ENCODE results near the gene KCNJ13.

KCNJ13 gene

GRCh38 chr2:232791518-232791917, 15.2 kb upstream of the KCNJ13 start:
- peaks cover 70% of the 10 kb centered on the region for H3K36me3 ChIP-seq (ENCODE audit: insufficient read depth, low read length)

GRCh38 chr2:232789082-232789481, 12.7 kb upstream of the KCNJ13 start:
- Histone ChIP-seq H3K4me1 (ENCODE audit: insufficient read depth, low read length) (no peaks in the 10 kb centered on the region), H3K27ac (ENCODE audit: low read depth, low read length) (no peak overlapping the region), H3K9ac (ENCODE audit: low read length) (no peak overlapping the region), H3K27me3 (ENCODE audit: control insufficient read depth in 1 of 2, insufficient read depth in 2 of 2, low read length in 2 of 2) (no peaks in the 10 kb centered on the region), H3K9me3 (ENCODE audit: low read length) (no peaks in the 10 kb centered on the region), H3K4me3 (ENCODE audit: low read depth in 1 of 2, low read length in 2 of 2) (no peak overlapping the region), H3K36me3 (ENCODE audit: insufficient read depth, low read length) (peaks cover 48% of the 10 kb centered on the region)

More at GRCh38 chr2:232791518-232791917, 15.2 kb upstream of the KCNJ13 start:
- Histone ChIP-seq H3K9ac (ENCODE audit: low read length) (no peak overlapping the region), H3K4me3 (ENCODE audit: low read depth in 1 of 2, low read length in 2 of 2) (no peak overlapping the region), H3K27me3 (ENCODE audit: control insufficient read depth in 1 of 2, insufficient read depth in 2 of 2, low read length in 2 of 2) (no peaks in the 10 kb centered on the region), H3K9me3 (ENCODE audit: low read length) (no peaks in the 10 kb centered on the region), H3K27ac (ENCODE audit: low read depth, low read length) (no peak overlapping the region), H3K4me1 (ENCODE audit: insufficient read depth, low read length) (no peaks in the 10 kb centered on the region)

GRCh38 chr2:232787806-232788205, 11.4 kb upstream of the KCNJ13 start:
- H3K9ac ChIP-seq (ENCODE audit: low read length) = no peak overlapping the region

GRCh38 chr2:232783278-232783677, 6.9 kb upstream of the KCNJ13 start:
- no peaks in the 10 kb centered on the region for H3K9me3 ChIP-seq (ENCODE audit: low read length)
- no peak overlapping the region for H3K4me3 ChIP-seq (ENCODE audit: low read depth in 1 of 2, low read length in 2 of 2)
- no peak overlapping the region for H3K27ac ChIP-seq (ENCODE audit: low read depth, low read length)
- no peaks in the 10 kb centered on the region for H3K27me3 ChIP-seq (ENCODE audit: control insufficient read depth in 1 of 2, insufficient read depth in 2 of 2, low read length in 2 of 2)
- H3K4me1 ChIP-seq (ENCODE audit: insufficient read depth, low read length) = peaks cover 27% of the 10 kb centered on the region
- H3K36me3 ChIP-seq (ENCODE audit: insufficient read depth, low read length) = peaks cover 5% of the 10 kb centered on the region
- H3K9ac ChIP-seq (ENCODE audit: low read length) = no peak overlapping the region

More at GRCh38 chr2:232787806-232788205, 11.4 kb upstream of the KCNJ13 start:
- no peaks in the 10 kb centered on the region for H3K27me3 ChIP-seq (ENCODE audit: control insufficient read depth in 1 of 2, insufficient read depth in 2 of 2, low read length in 2 of 2)
- no peak overlapping the region for H3K4me3 ChIP-seq (ENCODE audit: low read depth in 1 of 2, low read length in 2 of 2)
- H3K4me1 ChIP-seq (ENCODE audit: insufficient read depth, low read length) = no peaks in the 10 kb centered on the region
- peaks cover 37% of the 10 kb centered on the region for H3K36me3 ChIP-seq (ENCODE audit: insufficient read depth, low read length)
- H3K9me3 ChIP-seq (ENCODE audit: low read length) = no peaks in the 10 kb centered on the region
- H3K27ac ChIP-seq (ENCODE audit: low read depth, low read length) = no peak overlapping the region

GRCh38 chr2:232781765-232782164, 5.4 kb upstream of the KCNJ13 start:
- no peak overlapping the region for H3K27ac ChIP-seq (ENCODE audit: low read depth, low read length)

GRCh38 chr2:232779934-232780333, 3.6 kb upstream of the KCNJ13 start:
- Histone ChIP-seq H3K36me3 (ENCODE audit: insufficient read depth, low read length) (no peaks in the 10 kb centered on the region), H3K4me1 (ENCODE audit: insufficient read depth, low read length) (peaks cover 29% of the 10 kb centered on the region), H3K27me3 (ENCODE audit: control insufficient read depth in 1 of 2, insufficient read depth in 2 of 2, low read length in 2 of 2) (no peaks in the 10 kb centered on the region), H3K4me3 (ENCODE audit: low read depth in 1 of 2, low read length in 2 of 2) (no peak overlapping the region), H3K9ac (ENCODE audit: low read length) (no peak overlapping the region), H3K27ac (ENCODE audit: low read depth, low read length) (no peak overlapping the region), H3K9me3 (ENCODE audit: low read length) (no peaks in the 10 kb centered on the region)

More at GRCh38 chr2:232781765-232782164, 5.4 kb upstream of the KCNJ13 start:
- peaks cover 29% of the 10 kb centered on the region for H3K4me1 ChIP-seq (ENCODE audit: insufficient read depth, low read length)
- no peak overlapping the region for H3K4me3 ChIP-seq (ENCODE audit: low read depth in 1 of 2, low read length in 2 of 2)
- H3K9me3 ChIP-seq (ENCODE audit: low read length) = no peaks in the 10 kb centered on the region
- H3K27me3 ChIP-seq (ENCODE audit: control insufficient read depth in 1 of 2, insufficient read depth in 2 of 2, low read length in 2 of 2) = no peaks in the 10 kb centered on the region
- no peaks in the 10 kb centered on the region for H3K36me3 ChIP-seq (ENCODE audit: insufficient read depth, low read length)
- H3K9ac ChIP-seq (ENCODE audit: low read length) = no peak overlapping the region

GRCh38 chr2:232779465-232779864, 3.1 kb upstream of the KCNJ13 start:
- H3K9me3 ChIP-seq (ENCODE audit: low read length) = no peaks in the 10 kb centered on the region
- peaks cover 29% of the 10 kb centered on the region for H3K4me1 ChIP-seq (ENCODE audit: insufficient read depth, low read length)
- no peaks in the 10 kb centered on the region for H3K36me3 ChIP-seq (ENCODE audit: insufficient read depth, low read length)
- no peak overlapping the region for H3K27ac ChIP-seq (ENCODE audit: low read depth, low read length)
- H3K4me3 ChIP-seq (ENCODE audit: low read depth in 1 of 2, low read length in 2 of 2) = no peak overlapping the region
- H3K9ac ChIP-seq (ENCODE audit: low read length) = no peak overlapping the region
- H3K27me3 ChIP-seq (ENCODE audit: control insufficient read depth in 1 of 2, insufficient read depth in 2 of 2, low read length in 2 of 2) = no peaks in the 10 kb centered on the region

- no peak overlapping the region for H3K27ac ChIP-seq (ENCODE audit: low read depth, low read length)
- H3K4me3 ChIP-seq (ENCODE audit: low read depth in 1 of 2, low read length in 2 of 2) = no peak overlapping the region
- H3K36me3 ChIP-seq (ENCODE audit: insufficient read depth, low read length) = peaks cover 7% of the 10 kb centered on the region
- H3K9me3 ChIP-seq (ENCODE audit: low read length) = no peaks in the 10 kb centered on the region
- peaks cover 33% of the 10 kb centered on the region for H3K4me1 ChIP-seq (ENCODE audit: insufficient read depth, low read length)
- no peak overlapping the region for H3K9ac ChIP-seq (ENCODE audit: low read length)
- no peaks in the 10 kb centered on the region for H3K27me3 ChIP-seq (ENCODE audit: control insufficient read depth in 1 of 2, insufficient read depth in 2 of 2, low read length in 2 of 2)
Observed at GRCh38 chr2:232777276-232777675, 911 bp upstream of the KCNJ13 start.

GRCh38 chr2:232773815-232774214, 2.5 kb downstream of the KCNJ13 start:
- H3K36me3 ChIP-seq (ENCODE audit: insufficient read depth, low read length) = peaks cover 18% of the 10 kb centered on the region
- no peak overlapping the region for H3K4me3 ChIP-seq (ENCODE audit: low read depth in 1 of 2, low read length in 2 of 2)
- no peak overlapping the region for H3K9ac ChIP-seq (ENCODE audit: low read length)
- no peaks in the 10 kb centered on the region for H3K9me3 ChIP-seq (ENCODE audit: low read length)
- no peaks in the 10 kb centered on the region for H3K27me3 ChIP-seq (ENCODE audit: control insufficient read depth in 1 of 2, insufficient read depth in 2 of 2, low read length in 2 of 2)
- H3K27ac ChIP-seq (ENCODE audit: low read depth, low read length) = no peak overlapping the region
- peaks cover 11% of the 10 kb centered on the region for H3K4me1 ChIP-seq (ENCODE audit: insufficient read depth, low read length)

- peaks cover 26% of the 10 kb centered on the region for H3K36me3 ChIP-seq (ENCODE audit: insufficient read depth, low read length)
- no peak overlapping the region for H3K4me3 ChIP-seq (ENCODE audit: low read depth in 1 of 2, low read length in 2 of 2)
- no peak overlapping the region for H3K27ac ChIP-seq (ENCODE audit: low read depth, low read length)
- H3K9ac ChIP-seq (ENCODE audit: low read length) = no peak overlapping the region
- no peaks in the 10 kb centered on the region for H3K27me3 ChIP-seq (ENCODE audit: control insufficient read depth in 1 of 2, insufficient read depth in 2 of 2, low read length in 2 of 2)
- H3K9me3 ChIP-seq (ENCODE audit: low read length) = no peaks in the 10 kb centered on the region
- peaks cover 4% of the 10 kb centered on the region for H3K4me1 ChIP-seq (ENCODE audit: insufficient read depth, low read length)
Observed at GRCh38 chr2:232772531-232772930, 3.8 kb downstream of the KCNJ13 start.

GRCh38 chr2:232771870-232772269, 4.5 kb downstream of the KCNJ13 start:
- no peaks in the 10 kb centered on the region for H3K9me3 ChIP-seq (ENCODE audit: low read length)
- H3K4me3 ChIP-seq (ENCODE audit: low read depth in 1 of 2, low read length in 2 of 2) = no peak overlapping the region
- no peaks in the 10 kb centered on the region for H3K27me3 ChIP-seq (ENCODE audit: control insufficient read depth in 1 of 2, insufficient read depth in 2 of 2, low read length in 2 of 2)
- H3K36me3 ChIP-seq (ENCODE audit: insufficient read depth, low read length) = peaks cover 27% of the 10 kb centered on the region
- H3K4me1 ChIP-seq (ENCODE audit: insufficient read depth, low read length) = peaks cover 4% of the 10 kb centered on the region
- H3K27ac ChIP-seq (ENCODE audit: low read depth, low read length) = no peak overlapping the region
- H3K9ac ChIP-seq (ENCODE audit: low read length) = no peak overlapping the region

GRCh38 chr2:232770207-232770606, 6.2 kb downstream of the KCNJ13 start:
- Histone ChIP-seq H3K9me3 (ENCODE audit: low read length) (no peaks in the 10 kb centered on the region), H3K36me3 (ENCODE audit: insufficient read depth, low read length) (peaks cover 34% of the 10 kb centered on the region), H3K4me1 (ENCODE audit: insufficient read depth, low read length) (peaks cover 4% of the 10 kb centered on the region), H3K27me3 (ENCODE audit: control insufficient read depth in 1 of 2, insufficient read depth in 2 of 2, low read length in 2 of 2) (no peaks in the 10 kb centered on the region), H3K4me3 (ENCODE audit: low read depth in 1 of 2, low read length in 2 of 2) (no peak overlapping the region), H3K9ac (ENCODE audit: low read length) (no peak overlapping the region), H3K27ac (ENCODE audit: low read depth, low read length) (no peak overlapping the region)

Measured in muscle layer of colon (tissue), 2 donors.